ENCODE measurements around the gene SLC27A1. TPM values are rescaled to one million over a fixed set of nuclear protein-coding genes. Genes with fewer than 3 reads are reported as not detected.

Gene SLC27A1
- total and polyA plus RNA-seq, 9 of the 15 experiments (the other 6 are each of a cell fraction or from before 2014, with no cell fraction given) = 0.06 to 3.0 (median 1.1) TPM

- TF ChIP-seq ZBTB1 (CRISPR knock-in tag; IDR thresholded peaks at IDR 0.05; ENCODE audit: borderline replicate concordance, low read depth) = no peak
- TF ChIP-seq PHF8 (IDR thresholded peaks at IDR 0.05; ENCODE audit: borderline replicate concordance, low read length) = no peak
- TF ChIP-seq NR2C2 (CRISPR knock-in tag; IDR thresholded peaks at IDR 0.05) = no peak
- TF ChIP-seq NR2C2 (tag; IDR thresholded peaks at IDR 0.05) = no peak
- no peak for TF ChIP-seq ZNF316 (IDR thresholded peaks at IDR 0.05)
- TF ChIP-seq ZNF57 (CRISPR knock-in tag; IDR thresholded peaks at IDR 0.05) = no peak
- TF ChIP-seq MCM2 (IDR thresholded peaks at IDR 0.05; ENCODE audit: low read depth) = no peak
- no peak for TF ChIP-seq MEF2D (tag; conservative IDR thresholded peaks at IDR 0.05; ENCODE audit: low read depth)
- no peak for TF ChIP-seq ATF7 (IDR thresholded peaks at IDR 0.05)
- TF ChIP-seq NR3C1 (CRISPR knock-in tag; IDR thresholded peaks at IDR 0.05) = no peak
- TF ChIP-seq BRD9 (IDR thresholded peaks at IDR 0.05; ENCODE audit: low read depth, partially characterized antibody) = no peak
- no peak for TF ChIP-seq PTRF (tag; IDR thresholded peaks at IDR 0.05)
- no peak for TF ChIP-seq SP2 (IDR thresholded peaks at IDR 0.05; ENCODE audit: extremely low read depth, low read depth, low read length, poor library complexity, severe bottlenecking)
- no peak for TF ChIP-seq SMAD4 (CRISPR knock-in tag; conservative IDR thresholded peaks at IDR 0.05)
- no peak for TF ChIP-seq CBX8 (IDR thresholded peaks at IDR 0.05; ENCODE audit: borderline replicate concordance, extremely low read depth, low read depth, low read length, poor library complexity, severe bottlenecking)
- no peak for TF ChIP-seq SAP30 (IDR thresholded peaks at IDR 0.05; ENCODE audit: borderline replicate concordance, insufficient read depth, low read depth, low read length, poor library complexity, severe bottlenecking)
- no peak for TF ChIP-seq POLR2AphosphoS2 (IDR thresholded peaks at IDR 0.05; ENCODE audit: low read length)
- TF ChIP-seq ZNF431 (CRISPR knock-in tag; IDR thresholded peaks at IDR 0.05) = no peak
- TF ChIP-seq TCF7 (IDR thresholded peaks at IDR 0.05; ENCODE audit: borderline replicate concordance) = no peak
- no peak for TF ChIP-seq LARP7 (IDR thresholded peaks at IDR 0.05)
- no peak for TF ChIP-seq ZC3H11A (IDR thresholded peaks at IDR 0.05; ENCODE audit: low read depth, low read length)
- no peak for TF ChIP-seq MCM5 (IDR thresholded peaks at IDR 0.05; ENCODE audit: low read depth)
- no peak for TF ChIP-seq ZBTB49 (CRISPR knock-in tag; IDR thresholded peaks at IDR 0.05; ENCODE audit: borderline replicate concordance)
- TF ChIP-seq HNRNPH1 (optimal IDR thresholded peaks at IDR 0.05; ENCODE audit: low read depth, low read length) = no peak
- TF ChIP-seq SIRT6 (IDR thresholded peaks at IDR 0.05; ENCODE audit: low read depth, low read length) = no peak
- TF ChIP-seq MITF (IDR thresholded peaks at IDR 0.05) = no peak
Measured at GRCh38 chr19:17522988-17523872, 52.9 kb downstream of the SLC27A1 start (continued).
